HPDE6-E6E7 (cell line): Measurements from ENCODE around the gene NAT9.

Experiments used
- DNase-seq: peaks from one replicate; pipeline ENCODE4 v3.0.0; 2011; ENCODE audit warnings: missing footprints; ENCODE audit errors: extremely low spot score

The NAT9 gene

GRCh38 chr17:74744714-74745547 lies 31.2 kb downstream of the NAT9 start:
- peak; percentile 69 for DNase-seq

GRCh38 chr17:74744349-74744713 lies 31.8 kb downstream of the NAT9 start:
- DNase-seq: no peak

GRCh38 chr17:74743755-74744154 lies 32.4 kb downstream of the NAT9 start:
- no peak for DNase-seq

- DNase-seq: no peak
Measured at GRCh38 chr17:74742978-74743545, 33.1 kb downstream of the NAT9 start.

- no peak for DNase-seq
Measured at GRCh38 chr17:74742153-74742515, 34.0 kb downstream of the NAT9 start.

GRCh38 chr17:74740641-74741387 lies 35.3 kb downstream of the NAT9 start:
- DNase-seq: no peak

- DNase-seq: no peak
Measured at GRCh38 chr17:74740173-74740572, 36.0 kb downstream of the NAT9 start.

- no peak for DNase-seq
Measured at GRCh38 chr17:74739227-74739831, 36.8 kb downstream of the NAT9 start.

- DNase-seq: no peak
Measured at GRCh38 chr17:74738051-74738996, 37.8 kb downstream of the NAT9 start.

- DNase-seq: no peak
Measured at GRCh38 chr17:74737299-74738050, 38.7 kb downstream of the NAT9 start.

GRCh38 chr17:74736513-74737298 lies 39.4 kb downstream of the NAT9 start, which contains the start of gene RAB37:
TSS of gene RAB37 (plus strand) at chr17:74737256. CDS start at chr17:74737273, 17 bp downstream.
- no peak for DNase-seq

GRCh38 chr17:74734256-74734655 lies 41.9 kb downstream of the NAT9 start:
- DNase-seq: no peak

GRCh38 chr17:74733365-74734122 lies 42.6 kb downstream of the NAT9 start:
- no peak for DNase-seq

GRCh38 chr17:74732042-74732867 lies 43.9 kb downstream of the NAT9 start:
- DNase-seq: no peak

- DNase-seq: no peak
Measured at GRCh38 chr17:74731347-74731605, 44.9 kb downstream of the NAT9 start.

GRCh38 chr17:74730491-74731346 lies 45.4 kb downstream of the NAT9 start:
- no peak for DNase-seq

GRCh38 chr17:74729866-74730265 lies 46.3 kb downstream of the NAT9 start:
- DNase-seq: no peak
